Measurements from ENCODE around the gene SLC25A31. TPM values are rescaled to one million over a fixed set of nuclear protein-coding genes. Genes with fewer than 3 reads are reported as not detected.
A peak's percentile ranks its signal among the peaks of the same experiment; 100 is the strongest.

Gene SLC25A31
- total RNA-seq, 1 experiment from 2014 or later: not detected

GRCh38 chr4:127777487-127777886 lies 47.3 kb downstream of the SLC25A31 start:
- DNase-seq (ENCODE audit: low read depth): no peak

- DNase-seq (ENCODE audit: low read depth): no peak
Observed at GRCh38 chr4:127778102-127778501, 47.9 kb downstream of the SLC25A31 start.

DNA sequence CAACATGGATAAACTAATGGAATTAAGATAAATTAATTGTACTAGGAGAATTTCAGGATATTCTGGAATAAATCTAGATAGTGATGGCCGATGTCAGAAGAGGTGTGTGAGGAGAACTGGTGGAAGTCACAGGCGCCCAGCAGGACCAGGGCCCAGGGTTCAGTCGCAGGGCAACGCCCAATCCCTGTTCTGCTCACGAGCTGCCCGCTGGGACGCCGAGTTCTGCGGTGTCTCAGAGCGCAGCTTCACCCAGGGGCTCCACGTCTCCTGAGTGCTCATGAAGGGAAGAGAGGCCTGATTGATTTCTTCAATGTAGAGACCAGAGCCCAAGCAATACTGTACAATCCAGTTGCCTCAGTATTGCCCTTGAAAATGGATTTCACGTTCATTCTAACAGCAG lies 50.4 kb downstream of the SLC25A31 start:
- no peak for DNase-seq (ENCODE audit: low read depth)

DNA sequence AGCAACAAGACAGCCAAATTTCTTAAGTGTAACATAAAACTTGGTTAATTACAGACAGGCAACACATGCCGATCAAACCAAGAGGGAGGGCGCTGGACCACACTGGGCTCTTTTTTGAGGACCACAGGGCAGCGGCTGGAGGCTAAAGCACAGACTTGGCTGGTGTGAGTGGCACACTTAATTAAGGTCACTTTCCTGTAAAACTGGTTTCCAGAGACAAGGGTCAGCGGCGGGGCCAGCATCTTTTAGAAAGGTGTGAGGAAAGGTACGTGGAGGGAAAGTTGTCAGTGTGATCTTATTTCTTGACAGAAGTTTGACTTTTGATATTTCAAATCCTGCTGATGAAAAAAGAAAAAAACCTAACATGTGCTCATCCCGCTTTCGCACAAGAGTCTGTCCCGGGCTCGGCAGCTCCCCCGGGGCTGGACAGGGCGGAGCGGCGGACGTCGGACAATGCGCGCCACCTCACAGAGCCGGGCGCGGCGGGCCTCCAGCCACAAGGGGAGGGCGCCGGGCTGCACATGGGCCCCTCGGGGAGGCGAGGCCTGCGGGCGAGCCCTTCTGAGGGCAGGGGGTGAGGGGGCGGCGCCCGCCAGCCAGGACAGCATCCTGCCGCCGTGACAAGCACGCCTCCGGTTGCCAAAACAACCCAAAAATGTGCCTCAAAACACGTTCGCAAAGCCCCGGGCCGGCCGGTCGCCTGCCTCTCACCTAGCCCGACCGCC lies 51.3 kb downstream of the SLC25A31 start:
- DNase-seq (ENCODE audit: low read depth): no peak

- peak; percentile 84 for DNase-seq (ENCODE audit: low read depth)
Observed at GRCh38 chr4:127782025-127782274, 51.8 kb downstream of the SLC25A31 start.

- no peak for DNase-seq (ENCODE audit: low read depth)
Observed at GRCh38 chr4:127782275-127783025, 52.2 kb downstream of the SLC25A31 start, which contains the start of gene HSPA4L. Gene HSPA4L (plus strand): TSS chr4:127782322. CDS start chr4:127782551, 229 bp downstream.

GRCh38 chr4:127783026-127783769 lies 53.0 kb downstream of the SLC25A31 start:
- DNase-seq (ENCODE audit: low read depth): peak; percentile 3

- no peak for DNase-seq (ENCODE audit: low read depth)
Observed at GRCh38 chr4:127783955-127784770, 54.0 kb downstream of the SLC25A31 start.

DNA sequence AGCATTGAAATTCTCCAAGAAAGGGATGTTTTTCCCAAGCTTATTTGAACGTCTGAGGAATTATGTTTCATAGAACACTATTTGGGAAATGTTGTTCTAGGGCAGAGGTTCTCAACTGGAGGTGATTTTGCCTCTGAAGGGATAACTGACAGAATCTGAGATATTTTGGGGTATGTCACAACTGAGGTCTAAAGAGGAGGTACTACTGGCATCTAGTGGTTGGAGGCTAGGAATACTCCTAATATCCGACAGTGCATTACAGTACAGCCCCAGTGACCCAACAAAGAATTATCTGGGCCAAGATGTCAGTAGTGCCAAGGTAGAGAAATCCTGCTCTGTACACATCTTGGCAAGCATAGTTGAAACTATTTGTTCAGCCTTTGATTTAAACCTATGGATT lies 58.3 kb downstream of the SLC25A31 start:
- DNase-seq (ENCODE audit: low read depth): peak; percentile 8

GRCh38 chr4:127791391-127791790 lies 61.2 kb downstream of the SLC25A31 start:
- DNase-seq (ENCODE audit: low read depth): no peak

DNA sequence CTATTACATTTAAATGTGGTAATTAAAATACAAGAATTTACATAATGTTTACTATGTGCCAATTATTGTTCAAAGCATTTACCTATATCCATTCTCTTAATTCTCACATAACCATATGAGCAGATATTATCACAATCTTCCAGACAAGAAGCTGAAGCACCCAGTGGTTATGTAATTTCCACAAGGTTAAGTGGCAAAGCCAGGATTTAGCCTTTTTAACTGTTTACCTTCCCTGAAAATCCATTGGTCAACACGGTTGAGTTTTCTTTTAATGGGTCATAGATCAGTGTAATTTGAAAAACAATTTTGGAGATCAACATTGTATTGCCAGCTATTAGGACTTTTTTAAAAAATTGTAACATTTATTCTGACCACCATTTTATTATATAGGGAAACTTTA lies 63.3 kb downstream of the SLC25A31 start:
- no peak for DNase-seq (ENCODE audit: low read depth)

- no peak for DNase-seq (ENCODE audit: low read depth)
Observed at GRCh38 chr4:127799711-127800110, 69.5 kb downstream of the SLC25A31 start.

DNA sequence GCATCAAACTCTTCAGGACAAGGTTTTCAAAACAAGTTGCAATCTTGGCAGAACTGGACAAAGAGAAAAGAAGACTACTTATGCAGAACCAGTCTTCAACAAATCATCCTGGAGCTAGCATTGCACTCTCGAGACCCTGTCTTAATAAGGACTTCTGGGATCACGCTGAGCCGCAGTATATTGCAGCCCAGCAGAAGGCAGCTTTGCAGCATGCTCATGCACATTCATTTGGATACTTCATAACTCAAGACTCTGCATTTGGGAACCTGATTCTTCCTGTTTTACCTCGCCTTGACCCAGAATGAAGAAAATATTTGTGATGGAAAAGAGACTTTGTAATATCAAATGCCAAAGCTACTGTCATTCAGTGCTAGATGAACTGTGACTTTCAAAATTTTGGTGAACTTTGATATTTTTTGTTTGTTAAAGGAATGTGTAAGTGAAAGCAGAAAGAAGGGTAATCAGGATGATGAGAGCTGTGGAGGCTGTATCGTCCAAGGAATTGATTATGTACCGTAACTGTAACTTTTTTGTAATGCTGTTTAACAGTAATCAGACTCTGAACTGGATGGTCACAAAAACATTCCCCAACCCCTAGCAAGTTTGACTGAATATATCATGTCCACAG lies 79.1 kb downstream of the SLC25A31 start:
- DNase-seq (ENCODE audit: low read depth): no peak

- DNase-seq (ENCODE audit: low read depth): no peak
Observed at GRCh38 chr4:127810551-127810950, 80.4 kb downstream of the SLC25A31 start.

- DNase-seq (ENCODE audit: low read depth): no peak
Observed at GRCh38 chr4:127822430-127822829, 92.2 kb downstream of the SLC25A31 start.

Other genes starting within 250 kb of the SLC25A31 start
- 0.90 and 1.00 TPM in 2 replicates for gene INTU, start 97.4 kb upstream of the SLC25A31 start, total RNA-seq (2014; rRNA removed; shearing (Covaris generic))
- gene HSPA4L, start 51.9 kb downstream of the SLC25A31 start, total RNA-seq (2014; rRNA removed; shearing (Covaris generic)): 6.6 and 8.8 TPM in 2 replicates
- gene PLK4, start 150.5 kb downstream of the SLC25A31 start, total RNA-seq (2014; rRNA removed; shearing (Covaris generic)): 31.0 and 57.3 TPM in 2 replicates
- 10.9 and 12.5 TPM in 2 replicates for gene MFSD8, start 234.8 kb downstream of the SLC25A31 start, total RNA-seq (2014; rRNA removed; shearing (Covaris generic))
- gene ABHD18, start 235.0 kb downstream of the SLC25A31 start, total RNA-seq (2014; rRNA removed; shearing (Covaris generic)): 4.9 and 5.1 TPM in 2 replicates